IMR-90 (cell line): ENCODE results near the gene ZNF768. TPM values are rescaled to one million over a fixed set of nuclear protein-coding genes. Genes with fewer than 3 reads are reported as not detected.

Source experiments
- ATAC-seq: fragments of 200-7000 bp; cut with Tn5 transposase; 2 replicates; pipeline ENCODE4 v1.9.1; 2020; ENCODE audit warnings: low read depth, mild to moderate bottlenecking, moderate library complexity
- BruUV-seq: library from RNA; stranded (reverse); fragments of 400-500 nt; replicated peaks from 2 replicates; lab custom pipeline; 2021; lab: Mats Ljungman, UMichigan
- CTCF ChIA-PET: fragments of 300-600 bp; formaldehyde crosslinking; extraction: SDS; loops from one replicate; lab custom pipeline; 2021; ENCODE audit warnings: antibody characterized with exemption; lab: Yijun Ruan, JAX
- POLR2A ChIA-PET: fragments of 300-600 bp; sonication (Branson Sonifier 250); formaldehyde crosslinking; loops from one replicate; lab custom pipeline; 2022; ENCODE audit warnings: antibody characterized with exemption; ENCODE audit not compliant: unreplicated experiment; lab: Charles Lee
- DNase-seq: peaks from one replicate; pipeline ENCODE4 v3.0.0; 2013
- H2AFZ ChIP-seq: replicated peaks from 2 replicates; pipeline ENCODE3; 2013; ENCODE audit warnings: low read length, mild to moderate bottlenecking; ENCODE audit not compliant: poor library complexity
- H2AK5ac ChIP-seq: 2 replicates; pipeline ENCODE4 v1.6.1; 2013; ENCODE audit warnings: low read depth, low read length, inconsistent platforms
- H2AK9ac ChIP-seq: replicated peaks from 2 replicates; pipeline ENCODE3; 2013; ENCODE audit warnings: mild to moderate bottlenecking, low read depth, low read length, moderate library complexity; ENCODE audit not compliant: poor library complexity
- H2BK120ac ChIP-seq: 2 replicates; pipeline ENCODE4 v1.6.1; 2013; ENCODE audit warnings: low read depth, low read length, inconsistent platforms
- H2BK15ac ChIP-seq: 3 replicates; pipeline ENCODE4 v1.6.1; 2013; ENCODE audit warnings: low read depth, low read length, inconsistent platforms
- H2BK20ac ChIP-seq: 2 replicates; pipeline ENCODE4 v1.6.1; 2013; ENCODE audit warnings: low read depth, mild to moderate bottlenecking, inconsistent platforms, low read length, moderate library complexity
- H2BK5ac ChIP-seq: 2 replicates; pipeline ENCODE4 v1.6.1; 2013; ENCODE audit warnings: mild to moderate bottlenecking, low read depth, low read length, inconsistent platforms; ENCODE audit not compliant: poor library complexity, severe bottlenecking
- H3K14ac ChIP-seq: replicated peaks from 2 replicates; pipeline ENCODE4 v1.6.1; 2013; ENCODE audit warnings: low read depth, low read length, inconsistent platforms
- H3K18ac ChIP-seq: 2 replicates; pipeline ENCODE4 v1.6.1; 2013; ENCODE audit warnings: low read depth, low read length, control low read depth
- H3K23ac ChIP-seq: 2 replicates; pipeline ENCODE4 v1.6.1; 2013; ENCODE audit warnings: low read depth, low read length, inconsistent platforms
- H3K27ac ChIP-seq: 2 replicates; pipeline ENCODE4 v1.5.1; 2013; ENCODE audit warnings: mild to moderate bottlenecking, control low read depth, low read length; ENCODE audit not compliant: insufficient read depth
- H3K27me3 ChIP-seq: 2 replicates; pipeline ENCODE4 v1.6.1; 2013; ENCODE audit warnings: low read length; ENCODE audit not compliant: control insufficient read depth, insufficient read depth
- H3K36me3 ChIP-seq: 2 replicates; pipeline ENCODE4 v1.6.1; 2013; ENCODE audit warnings: low read length, mixed read lengths; ENCODE audit not compliant: control insufficient read depth, insufficient read depth
- H3K4ac ChIP-seq: 2 replicates; pipeline ENCODE4 v1.6.1; 2013; ENCODE audit warnings: low read depth, low read length, inconsistent platforms
- H3K4me1 ChIP-seq: 2 replicates; pipeline ENCODE4 v1.6.1; 2013; ENCODE audit warnings: low read length, mixed read lengths; ENCODE audit not compliant: control insufficient read depth, insufficient read depth
- H3K4me2 ChIP-seq: 2 replicates; pipeline ENCODE4 v1.6.1; 2013; ENCODE audit warnings: low read depth, mild to moderate bottlenecking, control low read depth, low read length, moderate library complexity
- H3K4me3 ChIP-seq: 2 replicates; pipeline ENCODE4 v1.5.1; 2013; ENCODE audit warnings: low read depth, mild to moderate bottlenecking, control low read depth, low read length, moderate library complexity; ENCODE audit not compliant: insufficient read depth
- H3K56ac ChIP-seq: 2 replicates; pipeline ENCODE4 v1.6.1; 2013; ENCODE audit warnings: low read length, inconsistent platforms; ENCODE audit not compliant: insufficient read depth; ENCODE audit errors: extremely low read depth
- H3K79me1 ChIP-seq, 2 experiments: 2 replicates each; pipeline ENCODE4 v1.6.1; 2013; ENCODE audit warnings: low read length in 2 of 2, inconsistent platforms in 1 of 2, low read depth in 1 of 2
- H3K9ac ChIP-seq: 2 replicates; pipeline ENCODE4 v1.6.1; 2013; ENCODE audit warnings: low read depth, low read length, control low read depth
- H3K9me1 ChIP-seq: 2 replicates; pipeline ENCODE4 v1.6.1; 2013; ENCODE audit warnings: low read length, inconsistent platforms; ENCODE audit not compliant: insufficient read depth
- H3K9me3 ChIP-seq: 2 replicates; pipeline ENCODE4 v1.6.1; 2013; ENCODE audit warnings: low read length; ENCODE audit not compliant: control insufficient read depth, insufficient read depth
- H4K20me1 ChIP-seq: 2 replicates; pipeline ENCODE4 v1.6.1; 2013; ENCODE audit warnings: low read length, inconsistent platforms; ENCODE audit not compliant: insufficient read depth
- H4K5ac ChIP-seq: 2 replicates; pipeline ENCODE4 v1.6.1; 2013; ENCODE audit warnings: mild to moderate bottlenecking, low read depth, low read length, control low read depth
- H4K8ac ChIP-seq, 2 experiments: 2 replicates each; pipeline ENCODE4 v1.6.1; 2013; ENCODE audit warnings: low read depth in 2 of 2, low read length in 2 of 2, control low read depth in 1 of 2, inconsistent platforms in 1 of 2
- H4K91ac ChIP-seq: 2 replicates; pipeline ENCODE4 v1.6.1; 2013; ENCODE audit warnings: low read depth, low read length, inconsistent platforms; ENCODE audit not compliant: insufficient read depth
- BHLHE40 ChIP-seq: fragments of 150-350 bp; IDR thresholded peaks from 2 replicates; pipeline ENCODE4 v1.6.1; 2016; ENCODE audit warnings: mild to moderate bottlenecking, low read depth, low read length
- CEBPB ChIP-seq: IDR thresholded peaks from 2 replicates; pipeline ENCODE4 v1.6.1; 2012; ENCODE audit warnings: low read depth, low read length, improper control_type of control experiment
- CHD1 ChIP-seq: IDR thresholded peaks from 2 replicates; pipeline ENCODE4 v1.6.1; 2012; ENCODE audit warnings: low read depth, low read length, improper control_type of control experiment
- FOS ChIP-seq: fragments of 150-350 bp; IDR thresholded peaks from 2 replicates; pipeline ENCODE4 v1.6.1; 2016; ENCODE audit warnings: low read depth, low read length
- MAFK ChIP-seq: IDR thresholded peaks from 2 replicates; pipeline ENCODE4 v1.6.1; 2012; ENCODE audit warnings: low read depth, low read length, improper control_type of control experiment
- MAZ ChIP-seq: IDR thresholded peaks from 2 replicates; pipeline ENCODE4 v1.6.1; 2012; ENCODE audit warnings: low read depth, mild to moderate bottlenecking, low read length, improper control_type of control experiment, moderate library complexity, borderline replicate concordance
- MXI1 ChIP-seq: IDR thresholded peaks from 2 replicates; pipeline ENCODE4 v1.6.1; 2012; ENCODE audit warnings: low read depth, mild to moderate bottlenecking, low read length, moderate library complexity, borderline replicate concordance
- NFE2L2 ChIP-seq: fragments of 150-350 bp; IDR thresholded peaks from 2 replicates; pipeline ENCODE4 v1.6.1; 2016; ENCODE audit warnings: low read depth, mild to moderate bottlenecking, low read length
- POLR2A ChIP-seq: IDR thresholded peaks from 2 replicates; pipeline ENCODE4 v1.6.1; 2012; ENCODE audit warnings: mild to moderate bottlenecking, low read depth, low read length
- RAD21 ChIP-seq: IDR thresholded peaks from 2 replicates; pipeline ENCODE4 v1.6.1; 2012; ENCODE audit warnings: low read length, improper control_type of control experiment
- RCOR1 ChIP-seq: IDR thresholded peaks from 2 replicates; pipeline ENCODE4 v1.6.1; 2012; ENCODE audit warnings: mild to moderate bottlenecking, low read length, improper control_type of control experiment; ENCODE audit not compliant: insufficient replicate concordance
- RFX5 ChIP-seq: IDR thresholded peaks from 2 replicates; pipeline ENCODE4 v1.8.0; 2012; ENCODE audit warnings: low read depth, mild to moderate bottlenecking, low read length, moderate library complexity
- SMC3 ChIP-seq: fragments of 150-350 bp; IDR thresholded peaks from 2 replicates; pipeline ENCODE4 v1.6.1; 2016; ENCODE audit warnings: low read depth, mild to moderate bottlenecking, antibody characterized with exemption, low read length, moderate library complexity
- USF2 ChIP-seq: fragments of 150-350 bp; IDR thresholded peaks from 2 replicates; pipeline ENCODE4 v1.6.1; 2017; ENCODE audit warnings: mild to moderate bottlenecking, antibody characterized with exemption, low read length, low read depth
- WGBS, 2 experiments: methylation state at CpG; one replicate each; pipeline versions ENCODE4 v1.1.5 to v1.1.7; 2013; ENCODE audit warnings: missing lambda C conversion rate in 2 of 2; ENCODE audit not compliant: insufficient read length in 1 of 2; ENCODE audit errors: extremely low coverage in 2 of 2; 5-methylcytosine and 5-hydroxymethylcytosine counted together
- dilution Hi-C: fragments of 300-500 bp; cut with HindIII; formaldehyde crosslinking; loops from one replicate; pipeline ENCODE4 v1.14.3; 2018; ENCODE audit warnings: low sequenced_read_pairs; ENCODE audit not compliant: unreplicated experiment
- in situ Hi-C: fragments of 300-500 bp; cut with MboI; formaldehyde crosslinking; loops from 3 replicates; pipeline ENCODE4 v1.14.3; 2019; ENCODE audit warnings: low sequenced_read_pairs, inconsistent platforms, mixed read lengths
- intact Hi-C: fragments of 100-400 bp; cut with micrococcal nuclease; formaldehyde crosslinking; loops from 2 replicates; pipeline ENCODE4 v1.10.0; 2022
- polyA plus RNA-seq, 3 experiments: library from polyadenylated mRNA; depleted of rRNA; stranded (reverse); fragments of >200 nt; gene quantifications; 2 replicates each; pipeline ENCODE4 v1.2.3, GENCODE V29; 2012; ENCODE audit warnings: low replicate concordance in 1 of 3
- total RNA-seq: library from RNA; depleted of rRNA; stranded (reverse); fragments of >200 nt; gene quantifications from 2 replicates; pipeline ENCODE4 v1.2.3, GENCODE V29; 2012
- TF ChIP-seq, protein P1 (sequence below): fragments of 150-350 bp; IDR thresholded peaks from 2 replicates; pipeline ENCODE4 v1.6.1; 2016; ENCODE audit warnings: low read depth, mild to moderate bottlenecking, low read length, moderate library complexity, borderline replicate concordance
- TF ChIP-seq, protein P2 (sequence below): conservative IDR thresholded peaks from 2 replicates; pipeline ENCODE4 v1.5.1; 2012; ENCODE audit warnings: mild to moderate bottlenecking, low read depth, low read length, improper control_type of control experiment

ZNF768 gene
- total and polyA plus RNA-seq, 2 of the 4 experiments (the other 2 are of a cell fraction) = 9.3 to 22.1 TPM

GRCh38 chr16:30566531-30566930, 40.2 kb upstream of the ZNF768 start:
- no peak overlapping the region for H3K9ac ChIP-seq
- H3K9me3 ChIP-seq = no peaks in the 10 kb centered on the region
- no peak overlapping the region for H2AK5ac ChIP-seq
- H4K5ac ChIP-seq = no peak overlapping the region
- in situ Hi-C loops = no loop called here
- no peaks in the 10 kb centered on the region for H3K9me1 ChIP-seq
- ChIA-PET CTCF (no interaction called here), POLR2A (no interaction called here)
- peaks cover 6% of the 10 kb centered on the region; the same call in 1 of the 2 replicates for H3K27me3 ChIP-seq
- ATAC-seq (no peak), DNase-seq (no peak)
- intact Hi-C loops = no loop called here
- WGBS, 2 experiments = no CpG with 5 or more reads among the region's 4 CpGs
- no peak overlapping the region for H2AK9ac ChIP-seq
- H3K4me3 ChIP-seq = no peak overlapping the region
- no TSS peak for BruUV-seq
- no peak overlapping the region for H3K23ac ChIP-seq
- no peak overlapping the region for H2BK20ac ChIP-seq
- H4K8ac ChIP-seq = no peak overlapping the region
- H2AFZ ChIP-seq = no peak overlapping the region
- H3K14ac ChIP-seq = no peak overlapping the region
- no peak overlapping the region for H3K56ac ChIP-seq
- peaks cover 5 to 15% of the 10 kb centered on the region in 2 experiments; a peak in 3 of 4 replicates for H3K79me1 ChIP-seq
- TF ChIP-seq NFE2L2 (no peak), MAFK (no peak), BHLHE40 (no peak), RAD21 (no peak), SMC3 (no peak), USF2 (no peak), MAZ (no peak), CEBPB (no peak), FOS (no peak), CHD1 (no peak), MXI1 (no peak), RFX5 (no peak), POLR2A (no peak), RCOR1 (no peak)
- TF ChIP-seq, protein P1, sequence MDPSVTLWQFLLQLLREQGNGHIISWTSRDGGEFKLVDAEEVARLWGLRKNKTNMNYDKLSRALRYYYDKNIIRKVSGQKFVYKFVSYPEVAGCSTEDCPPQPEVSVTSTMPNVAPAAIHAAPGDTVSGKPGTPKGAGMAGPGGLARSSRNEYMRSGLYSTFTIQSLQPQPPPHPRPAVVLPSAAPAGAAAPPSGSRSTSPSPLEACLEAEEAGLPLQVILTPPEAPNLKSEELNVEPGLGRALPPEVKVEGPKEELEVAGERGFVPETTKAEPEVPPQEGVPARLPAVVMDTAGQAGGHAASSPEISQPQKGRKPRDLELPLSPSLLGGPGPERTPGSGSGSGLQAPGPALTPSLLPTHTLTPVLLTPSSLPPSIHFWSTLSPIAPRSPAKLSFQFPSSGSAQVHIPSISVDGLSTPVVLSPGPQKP = no peak
- TF ChIP-seq, protein P2, sequence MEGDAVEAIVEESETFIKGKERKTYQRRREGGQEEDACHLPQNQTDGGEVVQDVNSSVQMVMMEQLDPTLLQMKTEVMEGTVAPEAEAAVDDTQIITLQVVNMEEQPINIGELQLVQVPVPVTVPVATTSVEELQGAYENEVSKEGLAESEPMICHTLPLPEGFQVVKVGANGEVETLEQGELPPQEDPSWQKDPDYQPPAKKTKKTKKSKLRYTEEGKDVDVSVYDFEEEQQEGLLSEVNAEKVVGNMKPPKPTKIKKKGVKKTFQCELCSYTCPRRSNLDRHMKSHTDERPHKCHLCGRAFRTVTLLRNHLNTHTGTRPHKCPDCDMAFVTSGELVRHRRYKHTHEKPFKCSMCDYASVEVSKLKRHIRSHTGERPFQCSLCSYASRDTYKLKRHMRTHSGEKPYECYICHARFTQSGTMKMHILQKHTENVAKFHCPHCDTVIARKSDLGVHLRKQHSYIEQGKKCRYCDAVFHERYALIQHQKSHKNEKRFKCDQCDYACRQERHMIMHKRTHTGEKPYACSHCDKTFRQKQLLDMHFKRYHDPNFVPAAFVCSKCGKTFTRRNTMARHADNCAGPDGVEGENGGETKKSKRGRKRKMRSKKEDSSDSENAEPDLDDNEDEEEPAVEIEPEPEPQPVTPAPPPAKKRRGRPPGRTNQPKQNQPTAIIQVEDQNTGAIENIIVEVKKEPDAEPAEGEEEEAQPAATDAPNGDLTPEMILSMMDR = no peak
- no peak overlapping the region for H4K91ac ChIP-seq
- dilution Hi-C loops = no loop called here
- no peak overlapping the region for H2BK120ac ChIP-seq
- H3K4ac ChIP-seq = no peak overlapping the region
- no peaks in the 10 kb centered on the region for H3K36me3 ChIP-seq
- H3K4me2 ChIP-seq = no peak overlapping the region
- no peaks in the 10 kb centered on the region for H4K20me1 ChIP-seq
- no peak overlapping the region for H3K27ac ChIP-seq
- H2BK15ac ChIP-seq = no peak overlapping the region
- H3K4me1 ChIP-seq = peaks cover 9% of the 10 kb centered on the region
- no peak overlapping the region for H3K18ac ChIP-seq
- H2BK5ac ChIP-seq = no peak overlapping the region
